HG03280 (cell line): ENCODE measurements around the gene UFD1.

Experiments
- ATAC-seq: cut with Tn5 transposase; IDR thresholded peaks from one replicate; pipeline ENCODE4 v1.9.1; 2021; ENCODE audit warnings: mild to moderate bottlenecking, moderate library complexity; ENCODE audit not compliant: unreplicated experiment

UFD1 gene

DNA sequence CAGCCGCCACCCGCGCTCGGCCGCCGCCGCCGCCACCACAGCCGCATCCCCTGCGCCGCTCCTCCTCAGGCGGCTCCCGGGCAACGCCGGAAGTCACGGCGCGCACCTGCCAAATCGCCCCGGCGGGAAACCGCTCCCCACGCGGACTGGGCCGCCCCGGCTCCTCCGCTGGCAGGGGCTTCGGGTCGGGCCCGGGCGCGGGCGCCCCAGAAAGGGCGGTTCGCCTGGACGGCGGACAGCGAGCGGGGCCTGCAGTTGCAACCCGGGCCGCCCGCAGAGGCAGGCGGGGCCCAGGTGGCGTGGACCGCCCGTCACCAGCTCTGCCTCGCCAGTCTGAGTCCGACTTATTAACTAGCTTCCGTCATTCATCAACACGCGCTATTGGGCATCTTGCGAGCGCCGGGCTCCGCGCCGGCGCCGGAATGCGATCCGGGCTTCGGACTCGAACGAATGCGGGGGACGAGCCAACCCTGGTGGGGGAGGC is 47.3 kb downstream of the UFD1 start, which contains the start of gene HIRA:
Gene HIRA, minus strand, starts transcription at position 85 of the 484 bp plus-strand sequence. CDS start 257 bp downstream, outside the sequence.
- ATAC-seq, result peak; percentile 48

DNA sequence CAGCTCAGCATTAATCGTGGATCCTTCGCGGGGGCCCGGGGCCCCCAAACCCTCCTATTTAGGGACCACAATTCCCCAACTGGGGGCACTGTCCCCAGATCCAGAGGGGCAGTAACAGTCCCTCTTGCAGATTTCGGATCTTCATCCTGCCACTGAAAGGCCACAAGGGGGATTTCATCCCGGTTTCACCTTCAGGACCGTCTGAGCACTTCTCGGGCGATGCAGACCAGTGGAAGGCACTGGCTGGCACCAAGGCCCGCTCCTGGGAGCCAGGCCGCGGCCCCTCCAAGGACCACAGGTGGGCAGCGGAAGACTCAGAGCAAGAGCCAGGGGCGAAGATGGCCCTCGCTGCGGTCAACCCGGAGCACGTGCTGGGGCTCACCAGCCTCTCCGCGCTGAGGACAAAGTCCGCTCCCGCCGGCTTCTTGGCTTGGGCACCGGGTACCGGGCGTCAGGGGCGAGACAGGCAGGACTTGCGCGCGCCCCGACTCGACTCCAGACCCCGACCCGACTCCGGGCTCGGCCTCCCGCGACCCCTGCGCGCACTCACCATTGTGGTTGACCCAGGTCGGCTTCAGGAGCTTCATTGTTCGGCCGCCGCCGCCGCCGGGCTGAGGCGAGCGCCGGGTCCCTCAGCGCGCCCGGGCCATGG is 48.0 kb downstream of the UFD1 start:
- peak; percentile 5 for ATAC-seq

DNA sequence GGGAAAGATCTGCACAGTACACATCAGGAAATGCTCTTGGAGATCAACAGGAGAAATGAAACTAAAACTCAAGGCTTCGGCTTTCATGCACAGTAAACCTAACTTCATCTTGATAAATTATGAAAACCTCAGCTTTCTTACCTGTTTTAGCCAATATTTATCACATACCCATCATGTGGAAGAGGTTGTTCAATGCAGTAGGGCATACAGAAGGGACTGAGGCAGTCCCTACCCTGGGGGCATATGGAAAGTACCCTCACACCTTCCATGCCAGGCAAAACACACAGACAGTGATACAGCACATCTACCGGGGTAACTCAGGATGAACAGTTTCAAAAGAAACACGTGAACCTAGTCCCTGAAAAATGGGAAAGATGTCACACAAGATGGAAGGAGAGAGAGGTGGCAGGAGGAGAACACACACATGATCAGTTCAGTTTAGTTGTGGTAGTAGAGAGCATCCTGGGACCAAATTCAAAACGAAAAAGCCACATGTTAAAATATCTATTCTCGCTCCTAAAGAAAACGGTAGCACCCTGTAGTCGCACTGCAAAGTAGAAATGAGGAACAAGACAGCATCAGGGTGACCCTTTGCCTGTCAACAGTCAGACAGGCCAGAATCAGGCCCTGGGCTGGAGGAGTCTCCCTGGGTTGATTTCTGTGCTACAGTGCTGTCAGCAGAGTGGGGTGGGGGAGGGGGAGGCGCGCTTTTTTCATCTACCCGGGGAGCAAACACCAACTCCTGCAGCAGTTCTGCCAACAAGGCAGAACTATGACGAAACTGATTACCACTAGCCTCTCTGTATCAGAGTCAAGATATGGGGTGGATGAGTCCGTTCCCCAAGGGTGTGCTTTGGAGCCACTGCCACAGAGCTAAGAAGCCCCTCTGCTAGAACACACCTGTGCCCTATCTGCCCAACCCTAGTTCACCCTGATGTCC is 48.8 kb downstream of the UFD1 start:
- ATAC-seq, result no peak

DNA sequence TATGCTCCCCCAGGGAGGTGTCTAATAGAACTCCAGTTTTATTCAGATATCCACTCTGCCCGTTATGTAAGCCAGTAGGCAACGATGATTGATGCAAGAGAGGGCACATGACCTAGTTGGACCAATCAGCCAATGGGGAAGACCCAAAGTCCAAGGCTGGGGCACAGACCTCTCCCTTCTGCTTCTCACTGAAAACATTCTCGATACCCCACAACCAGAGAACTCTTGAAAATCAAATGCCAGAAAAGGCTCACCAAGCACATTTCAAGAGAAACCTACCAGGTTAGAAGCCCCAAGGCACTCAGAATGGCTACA is 54.9 kb downstream of the UFD1 start:
- ATAC-seq, result no peak

DNA sequence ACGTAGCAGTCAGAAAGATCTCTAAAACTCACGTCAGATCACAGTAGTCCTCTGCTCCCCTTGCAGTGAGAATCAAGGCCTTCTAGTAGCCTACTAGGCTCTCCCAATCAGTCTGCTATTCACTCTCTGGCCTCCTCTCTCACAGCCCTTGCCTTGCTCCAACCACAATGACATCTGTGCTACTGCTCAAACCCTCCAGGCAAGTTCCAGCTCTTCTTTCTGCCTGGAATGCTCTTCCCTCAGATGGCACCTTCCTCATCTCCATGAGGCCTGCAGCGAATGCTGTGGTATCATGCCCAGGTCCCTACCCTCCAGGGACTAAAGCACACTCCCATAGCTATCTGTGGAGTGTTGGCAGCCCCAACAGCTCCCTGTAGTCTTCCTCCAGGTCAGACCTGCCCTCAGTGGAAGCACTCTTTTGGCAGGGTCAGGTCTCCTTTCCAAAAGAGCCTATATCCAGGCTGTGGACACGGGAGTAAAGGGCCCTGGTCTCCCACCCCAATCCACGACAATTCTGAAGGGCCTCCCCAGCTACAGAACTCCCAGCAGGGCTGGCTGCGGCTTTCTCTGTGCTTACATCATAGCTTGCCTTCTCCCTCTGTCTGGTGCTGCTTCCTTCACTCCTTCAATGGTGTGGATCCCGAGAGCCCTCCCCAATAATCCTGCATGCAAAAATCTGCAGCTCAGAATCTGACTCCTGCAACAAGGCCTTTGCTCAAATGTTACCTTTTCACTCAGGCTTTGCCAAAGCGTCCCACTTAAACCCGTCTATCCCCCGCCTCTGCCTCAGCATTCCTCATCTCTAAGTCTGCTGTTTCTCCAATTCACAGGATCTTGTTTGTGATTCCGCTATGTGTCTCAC is 56.3 kb downstream of the UFD1 start:
- ATAC-seq, result no peak

DNA sequence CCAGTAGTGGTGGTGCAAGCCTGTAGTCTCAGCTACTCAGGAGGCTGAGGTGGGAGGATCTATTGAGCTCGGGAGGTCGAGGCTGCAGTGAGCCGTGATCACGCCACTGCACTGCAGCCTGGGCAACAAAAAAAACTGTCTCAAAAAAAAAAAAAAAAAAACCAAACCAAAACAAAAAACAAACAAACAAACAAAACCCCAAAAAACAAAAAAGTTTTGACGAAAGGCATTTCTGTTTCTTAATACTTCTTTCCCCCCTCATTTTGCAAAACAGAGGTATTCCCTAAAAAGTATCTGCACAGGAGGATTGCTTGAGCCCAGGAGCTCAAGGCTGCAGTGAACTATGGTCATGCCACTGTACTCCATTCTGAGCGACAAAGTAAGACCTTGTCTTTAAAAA is 58.7 kb downstream of the UFD1 start:
- ATAC-seq, result no peak

DNA sequence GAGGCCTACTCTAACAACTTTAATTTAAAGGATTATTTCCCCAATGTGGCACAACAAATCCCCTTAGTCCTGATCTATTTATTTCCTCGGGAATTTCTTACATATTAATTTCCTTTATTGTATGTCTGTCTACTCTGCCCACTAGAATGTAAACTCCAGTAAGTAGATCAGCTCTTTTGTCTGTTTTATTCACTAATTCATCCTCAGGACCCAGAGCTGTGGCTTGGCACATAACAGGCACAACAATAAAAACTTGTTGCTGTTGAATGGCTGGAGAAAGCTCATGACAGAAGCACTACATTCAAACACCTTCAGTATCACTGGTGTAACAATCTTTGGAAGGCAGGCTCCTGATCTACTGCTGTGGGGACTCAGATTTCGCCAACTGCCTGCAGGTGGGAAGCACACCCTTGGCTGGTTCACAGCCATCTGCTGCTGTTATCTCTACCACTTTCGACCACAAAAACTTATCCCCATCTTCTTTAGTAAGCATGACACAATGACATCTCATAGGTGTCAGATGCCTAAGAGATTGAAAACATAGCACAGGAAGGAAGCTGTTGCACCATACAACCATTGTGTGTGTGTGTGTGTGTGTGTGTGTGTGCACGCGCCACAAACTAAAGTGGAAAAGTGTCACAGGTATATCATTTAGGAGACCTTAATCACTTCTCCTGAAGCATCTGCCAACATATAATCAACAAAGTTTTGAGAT is 59.4 kb downstream of the UFD1 start:
- no peak for ATAC-seq

DNA sequence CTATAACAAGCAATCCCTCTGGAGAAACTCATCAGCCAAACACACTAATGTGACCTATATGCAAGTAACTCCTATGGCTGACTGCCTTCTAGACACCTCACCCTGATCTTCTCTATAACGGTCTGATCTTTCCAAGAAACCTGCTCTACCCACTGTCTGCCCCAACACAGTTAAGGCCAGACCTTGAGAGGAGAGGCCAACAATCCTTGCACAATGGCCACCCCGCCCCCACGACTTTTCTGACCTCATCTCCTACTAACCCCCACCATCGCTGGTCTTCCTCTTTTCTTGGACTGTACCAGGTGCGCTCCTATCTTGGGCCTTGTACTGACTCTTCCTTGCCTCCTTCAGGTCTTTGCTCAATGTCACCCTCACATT is 59.9 kb downstream of the UFD1 start:
- ATAC-seq, result no peak

DNA sequence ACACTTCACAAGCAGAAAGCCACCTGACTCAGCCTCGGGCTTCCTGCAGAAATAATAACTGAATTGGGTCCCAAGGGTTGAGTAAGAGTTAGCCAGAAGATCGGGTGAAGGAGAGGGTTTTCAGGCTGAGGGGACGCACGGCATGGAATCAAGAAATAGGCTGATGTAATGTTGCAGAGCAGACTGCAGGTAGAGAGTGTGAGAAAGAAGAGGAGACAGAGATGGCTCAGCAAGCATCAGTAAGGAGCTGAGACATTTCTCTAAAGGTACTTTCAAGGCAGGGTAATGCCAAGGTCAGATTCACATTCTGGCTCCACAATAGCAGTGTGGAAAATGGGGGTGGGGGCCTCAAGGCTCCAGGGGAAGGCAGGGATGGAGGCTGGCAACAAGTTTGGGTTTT is 66.1 kb downstream of the UFD1 start:
- ATAC-seq, result no peak

DNA sequence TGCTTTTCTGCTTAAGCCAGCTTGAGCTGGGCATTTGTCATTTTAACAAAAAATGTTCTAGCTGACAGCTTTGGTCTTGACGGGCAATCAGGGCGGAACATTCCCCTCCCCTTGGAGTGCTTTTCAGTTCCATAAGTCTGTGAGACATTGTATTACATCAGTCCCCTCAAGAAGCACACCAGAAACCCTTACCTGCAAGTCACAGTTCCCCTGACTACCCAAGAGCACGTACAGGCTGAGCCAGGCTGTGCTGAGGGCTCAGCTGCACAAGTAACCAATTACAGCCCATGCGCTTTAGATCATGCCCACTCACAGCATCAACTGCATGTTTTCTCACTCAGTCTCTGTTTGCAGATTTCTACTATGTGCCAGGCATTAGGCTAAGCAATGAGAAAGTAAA is 66.5 kb downstream of the UFD1 start:
- ATAC-seq, result no peak

DNA sequence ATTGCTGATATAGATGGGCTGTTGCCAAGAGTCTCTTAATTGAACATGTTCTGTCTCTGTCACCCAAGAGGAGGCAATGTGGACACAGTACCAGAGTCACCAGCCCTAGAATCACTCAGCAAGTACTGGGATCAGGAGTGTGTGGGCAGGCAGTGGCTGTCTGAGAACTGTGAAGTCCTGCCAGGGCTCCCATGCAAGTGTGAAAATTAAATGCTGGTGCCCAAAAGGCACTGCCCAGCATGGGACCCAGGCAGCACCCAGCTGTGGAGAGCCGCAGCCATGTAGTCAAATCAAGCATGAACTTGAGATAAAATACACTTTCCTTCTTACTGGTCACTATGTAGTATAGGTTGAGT is 67.3 kb downstream of the UFD1 start:
- no peak for ATAC-seq

DNA sequence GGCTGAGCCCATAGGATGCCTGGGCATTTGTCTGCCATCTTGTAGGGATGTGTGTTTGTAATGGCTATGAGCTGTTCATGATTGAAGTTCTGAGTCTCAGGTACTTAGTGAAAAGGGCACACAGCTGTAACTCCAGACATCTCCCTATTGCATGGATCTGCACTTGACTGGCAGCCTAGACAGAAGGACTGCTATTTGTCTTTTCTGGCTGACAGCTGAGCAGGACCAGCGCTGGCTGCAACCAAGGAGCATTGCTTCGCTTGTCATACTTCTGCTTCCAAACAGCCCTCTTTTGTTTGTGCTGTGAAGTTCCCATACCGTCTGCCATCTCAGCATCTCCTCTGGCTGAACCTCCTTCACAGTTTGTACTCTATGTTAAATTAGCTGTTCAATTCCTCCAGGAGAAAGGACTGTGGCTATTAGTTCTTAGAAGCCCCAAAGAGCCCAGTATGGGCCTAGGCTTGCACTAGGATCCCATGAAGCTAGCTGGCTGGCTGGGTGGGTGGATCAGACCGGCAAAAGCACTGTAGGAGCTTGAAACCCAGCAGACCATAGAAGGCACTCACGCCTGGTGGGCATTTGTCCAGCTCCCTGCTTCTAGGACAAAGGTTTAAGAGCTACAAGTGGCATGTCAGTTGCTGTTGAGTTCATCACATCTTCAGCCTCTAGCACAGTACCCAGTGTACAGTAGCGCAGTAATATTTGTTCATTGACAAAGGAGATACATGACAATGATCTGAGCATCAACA is 67.9 kb downstream of the UFD1 start:
- ATAC-seq, result no peak

DNA sequence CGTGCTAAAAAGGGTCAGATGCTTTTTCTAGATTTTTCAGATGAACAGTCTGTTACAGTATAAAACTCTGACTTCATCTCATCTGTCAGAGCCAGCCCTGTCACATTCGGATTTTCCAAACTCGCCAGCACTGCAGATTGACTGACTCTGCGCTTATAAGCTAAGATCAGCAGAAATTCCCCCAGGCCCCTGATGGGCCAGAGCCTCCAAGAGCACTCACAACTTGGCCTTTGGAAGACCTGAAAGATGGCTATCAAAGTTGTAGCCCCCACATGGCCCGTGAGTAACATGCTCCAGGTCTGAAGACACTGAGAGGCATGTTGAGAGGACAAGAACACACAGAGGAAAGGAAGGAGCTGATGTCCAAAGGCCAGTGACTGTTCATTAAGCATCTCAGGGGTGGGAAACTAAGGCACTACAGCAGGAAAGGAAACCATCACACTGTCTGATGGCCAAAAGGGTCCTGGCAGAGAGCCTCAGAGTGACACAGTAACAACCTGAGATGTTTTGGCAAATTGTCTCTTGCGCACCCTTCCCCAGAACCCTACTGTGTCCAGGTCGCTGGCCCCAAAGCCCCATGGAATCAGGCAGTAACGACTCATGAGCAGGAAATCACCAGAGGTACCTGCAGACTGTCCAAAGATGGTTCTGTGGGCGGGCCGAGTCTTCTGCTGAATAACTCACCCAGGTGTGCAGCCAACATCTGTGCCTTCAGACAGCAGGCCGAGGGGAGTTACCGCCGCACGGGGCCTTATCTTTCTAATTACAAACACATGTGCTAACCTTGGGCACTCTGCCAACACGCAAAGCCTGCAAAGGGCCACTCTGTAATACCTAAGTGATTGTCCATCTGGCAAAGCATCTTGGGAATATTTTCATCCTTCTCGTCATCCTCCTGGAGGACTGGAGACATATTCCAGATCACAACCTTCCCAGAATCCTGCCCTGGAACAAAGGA is 71.1 kb downstream of the UFD1 start:
- no peak for ATAC-seq

DNA sequence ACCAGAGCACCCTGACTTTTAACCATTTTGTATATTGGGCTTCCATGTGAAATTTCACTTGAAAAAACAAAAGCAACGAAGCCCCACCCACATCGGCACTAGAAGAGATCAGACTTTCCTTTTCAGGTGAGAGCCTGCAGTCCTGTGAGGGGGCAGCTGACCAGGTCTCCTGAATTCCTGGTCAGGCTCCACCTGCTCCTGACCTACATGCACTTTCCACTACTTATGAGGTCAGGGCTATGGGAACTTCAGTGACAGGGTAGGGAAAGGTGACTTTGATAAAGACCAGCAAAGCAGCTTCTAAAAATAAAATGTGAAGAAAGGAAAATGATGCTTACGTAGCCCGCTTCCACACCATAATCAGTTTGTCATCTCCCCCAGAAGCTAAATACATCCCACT is 72.1 kb downstream of the UFD1 start:
- ATAC-seq, result no peak

DNA sequence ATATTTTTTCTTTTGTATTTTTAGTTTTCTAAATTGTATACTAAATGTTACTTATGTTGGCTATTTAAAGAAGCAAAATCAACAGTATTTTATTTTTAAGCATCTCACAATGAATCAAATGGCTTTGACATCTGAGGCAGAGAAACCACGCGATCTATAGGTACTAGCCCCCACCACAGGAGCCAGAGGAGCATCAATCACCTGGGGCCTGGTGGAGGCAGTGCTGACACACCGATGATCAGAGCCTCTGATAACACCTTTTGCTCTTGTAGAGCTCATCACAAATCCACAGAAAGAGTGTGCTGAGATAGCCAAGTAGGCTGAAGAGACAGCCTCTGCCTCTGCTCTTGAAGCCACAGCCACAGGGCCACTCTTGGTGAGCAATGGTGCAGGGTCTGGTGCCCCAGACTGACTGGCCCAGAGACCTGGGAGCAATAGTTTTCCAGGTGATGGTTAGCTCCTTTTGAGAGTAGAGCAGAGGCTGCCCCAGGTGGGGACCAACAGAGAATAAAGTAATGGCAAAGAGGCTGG is 72.6 kb downstream of the UFD1 start:
- no peak for ATAC-seq

DNA sequence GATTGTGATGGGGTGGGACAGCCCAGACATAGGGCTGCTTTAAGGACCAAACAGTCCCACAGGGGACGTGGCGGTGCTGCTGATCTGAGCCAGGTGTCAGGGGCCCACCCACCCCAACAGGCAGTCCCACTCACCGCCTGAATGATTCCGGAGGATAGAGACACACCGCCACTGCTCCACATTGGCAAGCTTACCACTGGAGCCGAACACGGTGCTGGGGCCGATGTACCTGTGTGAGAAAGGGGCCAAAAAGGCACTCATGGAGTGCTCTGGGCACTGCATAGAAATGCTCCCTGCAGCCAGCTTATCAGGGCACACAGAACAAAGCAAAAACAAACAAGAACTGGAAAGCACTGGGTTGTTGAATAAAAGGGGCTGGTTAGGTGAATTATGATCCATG is 73.3 kb downstream of the UFD1 start:
- ATAC-seq, result no peak

DNA sequence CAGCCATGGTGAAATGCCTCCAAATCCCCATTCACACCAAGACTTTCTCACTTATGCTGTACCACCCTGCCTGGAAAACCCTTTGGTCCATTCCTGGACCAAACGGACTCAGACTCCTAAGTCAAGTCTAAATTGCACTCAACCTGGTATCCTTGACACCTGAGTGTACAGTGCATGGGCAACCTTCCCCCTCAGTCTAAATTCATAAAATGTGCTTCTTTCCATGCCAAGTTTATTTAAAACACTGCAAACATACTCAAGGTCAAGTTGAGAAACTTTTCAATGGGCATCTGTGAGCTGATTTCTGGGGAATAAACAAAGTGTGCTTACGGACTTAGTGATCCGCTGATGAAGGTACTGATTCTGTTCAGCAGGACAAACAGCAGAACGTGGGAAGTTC is 73.9 kb downstream of the UFD1 start:
- ATAC-seq, result no peak

DNA sequence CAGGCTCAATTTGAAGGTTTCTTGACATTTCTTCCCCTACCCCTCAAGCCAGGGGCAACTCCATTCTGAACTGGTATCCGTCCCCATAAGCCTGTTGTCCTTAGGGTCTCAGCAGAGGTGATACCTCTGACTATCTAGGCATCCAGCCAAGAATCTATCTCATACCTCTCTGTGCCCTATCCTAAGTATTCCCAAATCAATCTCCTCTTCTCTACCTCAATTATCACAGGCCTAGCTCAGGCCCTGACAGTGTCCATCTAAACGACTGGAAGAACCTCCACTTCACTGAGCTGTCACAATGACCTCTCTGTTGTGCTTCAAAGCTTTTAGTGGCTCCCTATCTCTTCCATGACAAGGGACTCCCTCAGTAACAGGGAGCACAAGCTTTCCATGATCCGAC is 74.3 kb downstream of the UFD1 start:
- no peak for ATAC-seq
